Measurements from ENCODE around the gene FAM50A. TPM values are rescaled to one million over a fixed set of nuclear protein-coding genes. Genes with fewer than 3 reads are reported as not detected.

Gene FAM50A, protein sequence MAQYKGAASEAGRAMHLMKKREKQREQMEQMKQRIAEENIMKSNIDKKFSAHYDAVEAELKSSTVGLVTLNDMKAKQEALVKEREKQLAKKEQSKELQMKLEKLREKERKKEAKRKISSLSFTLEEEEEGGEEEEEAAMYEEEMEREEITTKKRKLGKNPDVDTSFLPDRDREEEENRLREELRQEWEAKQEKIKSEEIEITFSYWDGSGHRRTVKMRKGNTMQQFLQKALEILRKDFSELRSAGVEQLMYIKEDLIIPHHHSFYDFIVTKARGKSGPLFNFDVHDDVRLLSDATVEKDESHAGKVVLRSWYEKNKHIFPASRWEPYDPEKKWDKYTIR
- 89.4 to 122 TPM (median 110 TPM) in 5 replicates for total RNA-seq (2022; extraction: Qiagen RNA extraction; ENCODE audit: low read depth)

DNA sequence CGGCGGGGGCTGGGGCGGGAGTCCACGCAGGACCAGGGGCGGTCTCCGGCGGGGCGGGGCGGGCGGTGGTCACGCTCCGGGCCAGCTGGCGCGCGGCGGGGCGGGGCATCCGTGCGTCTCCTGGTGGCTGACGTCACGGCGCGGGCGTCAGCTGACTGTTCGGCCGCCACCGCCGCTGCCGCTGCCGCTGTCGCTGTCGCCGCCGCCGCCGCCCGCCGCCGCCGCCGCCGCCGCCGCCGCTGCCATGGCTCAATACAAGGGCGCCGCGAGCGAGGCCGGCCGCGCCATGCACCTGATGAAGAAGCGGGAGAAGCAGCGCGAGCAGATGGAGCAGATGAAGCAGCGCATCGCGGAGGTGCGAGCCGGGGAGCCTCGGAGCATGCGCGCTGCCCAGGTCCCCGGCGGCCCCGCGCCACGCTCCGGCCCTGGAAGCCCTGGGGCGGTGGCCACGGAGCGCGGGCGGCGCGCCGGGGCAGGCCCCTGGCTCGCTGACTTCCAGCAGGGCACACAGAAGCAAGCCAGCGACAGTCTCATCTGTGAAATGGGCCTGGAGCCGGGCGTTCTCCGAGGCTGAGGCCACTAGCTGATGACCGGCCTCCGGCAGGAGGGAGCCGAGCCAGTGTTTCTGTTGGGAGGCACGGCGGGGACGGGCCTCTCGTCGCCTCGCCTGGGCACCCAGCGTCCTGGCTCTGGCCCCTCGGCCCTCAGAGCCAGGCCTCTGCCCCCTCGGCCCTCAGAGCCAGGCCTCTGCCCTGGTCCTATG is at the start of gene FAM50A:
Gene FAM50A, plus strand, starts transcription at position 150 of the 763 bp plus-strand sequence. Its CDS starts 95 bp downstream, at position 245.

DNA sequence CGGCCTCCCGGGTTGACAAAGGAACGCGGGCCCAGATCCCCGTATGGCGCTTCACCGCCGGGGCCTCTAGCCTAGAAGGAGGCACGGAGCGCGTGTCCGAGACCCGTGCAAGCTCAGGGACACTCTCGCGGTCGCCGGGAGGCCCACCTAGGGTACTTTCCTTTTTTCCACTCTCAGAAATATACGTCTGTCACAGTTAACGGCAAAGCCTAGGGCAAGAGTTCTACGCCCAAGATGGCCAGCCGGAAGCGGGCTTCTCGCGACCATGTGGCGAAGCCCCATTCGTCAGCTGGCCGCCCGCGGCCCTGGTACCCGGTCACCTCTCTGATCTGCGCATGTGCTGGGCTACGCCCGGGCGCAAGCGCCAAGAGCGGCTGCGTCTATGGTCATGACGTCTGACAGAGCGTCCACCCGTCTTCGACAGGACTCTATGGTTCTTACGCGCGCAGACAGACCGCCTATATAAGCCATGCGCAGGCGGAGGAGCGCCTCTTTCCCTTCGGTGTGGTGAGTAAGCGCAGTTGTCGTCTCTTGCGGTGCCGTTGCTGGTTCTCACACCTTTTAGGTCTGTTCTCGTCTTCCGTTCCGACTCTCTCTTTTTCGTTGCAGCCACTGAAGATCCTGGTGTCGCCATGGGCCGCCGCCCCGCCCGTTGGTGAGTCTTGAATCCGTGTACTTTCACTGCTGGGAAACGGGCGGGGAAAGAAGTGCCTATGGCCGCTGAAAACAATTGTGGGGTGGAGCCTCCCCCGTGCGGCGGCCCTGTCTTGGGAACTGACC is 45.9 kb upstream of the FAM50A start, which contains the start of gene RPL10:
Gene RPL10, plus strand, starts transcription at position 490 of the 780 bp plus-strand sequence. Its CDS starts 143 bp downstream, at position 633.

DNA sequence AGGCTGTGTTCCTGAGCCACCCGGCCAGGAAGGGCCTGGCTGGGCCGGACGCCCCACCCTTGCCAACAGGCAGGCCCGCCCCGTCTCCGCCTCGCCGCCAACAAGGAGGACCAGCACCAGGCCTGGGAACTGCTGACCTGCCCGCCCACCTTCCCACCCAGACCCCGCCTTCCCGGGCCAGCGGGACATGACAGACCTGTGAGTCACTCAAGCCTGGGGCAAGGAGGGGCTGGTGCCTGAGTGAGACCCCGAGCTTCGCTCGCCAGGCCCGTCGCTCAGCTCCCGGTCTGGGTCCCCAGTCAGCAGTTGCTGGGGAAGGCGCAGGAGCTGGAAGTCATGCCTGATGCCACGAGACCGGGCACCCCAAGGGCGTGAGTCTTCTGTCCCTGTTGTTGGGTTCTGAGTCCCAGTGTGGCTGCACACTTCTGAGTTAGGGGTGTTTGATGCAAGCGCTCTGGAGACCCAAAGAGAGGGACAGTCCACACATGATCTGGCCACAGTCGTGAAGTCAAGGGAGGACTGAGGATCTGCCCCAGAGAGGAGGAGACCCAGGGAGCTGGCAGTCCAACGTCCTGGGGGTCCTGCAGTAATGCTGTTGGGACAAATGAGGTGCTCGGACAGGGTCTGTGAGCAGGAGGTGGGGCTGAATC is 34.6 kb upstream of the FAM50A start, which contains the start of gene DNASE1L1:
Gene DNASE1L1, minus strand, starts transcription at position 33 of the 650 bp plus-strand sequence. CDS start 3,686 bp downstream, outside the sequence.

DNA sequence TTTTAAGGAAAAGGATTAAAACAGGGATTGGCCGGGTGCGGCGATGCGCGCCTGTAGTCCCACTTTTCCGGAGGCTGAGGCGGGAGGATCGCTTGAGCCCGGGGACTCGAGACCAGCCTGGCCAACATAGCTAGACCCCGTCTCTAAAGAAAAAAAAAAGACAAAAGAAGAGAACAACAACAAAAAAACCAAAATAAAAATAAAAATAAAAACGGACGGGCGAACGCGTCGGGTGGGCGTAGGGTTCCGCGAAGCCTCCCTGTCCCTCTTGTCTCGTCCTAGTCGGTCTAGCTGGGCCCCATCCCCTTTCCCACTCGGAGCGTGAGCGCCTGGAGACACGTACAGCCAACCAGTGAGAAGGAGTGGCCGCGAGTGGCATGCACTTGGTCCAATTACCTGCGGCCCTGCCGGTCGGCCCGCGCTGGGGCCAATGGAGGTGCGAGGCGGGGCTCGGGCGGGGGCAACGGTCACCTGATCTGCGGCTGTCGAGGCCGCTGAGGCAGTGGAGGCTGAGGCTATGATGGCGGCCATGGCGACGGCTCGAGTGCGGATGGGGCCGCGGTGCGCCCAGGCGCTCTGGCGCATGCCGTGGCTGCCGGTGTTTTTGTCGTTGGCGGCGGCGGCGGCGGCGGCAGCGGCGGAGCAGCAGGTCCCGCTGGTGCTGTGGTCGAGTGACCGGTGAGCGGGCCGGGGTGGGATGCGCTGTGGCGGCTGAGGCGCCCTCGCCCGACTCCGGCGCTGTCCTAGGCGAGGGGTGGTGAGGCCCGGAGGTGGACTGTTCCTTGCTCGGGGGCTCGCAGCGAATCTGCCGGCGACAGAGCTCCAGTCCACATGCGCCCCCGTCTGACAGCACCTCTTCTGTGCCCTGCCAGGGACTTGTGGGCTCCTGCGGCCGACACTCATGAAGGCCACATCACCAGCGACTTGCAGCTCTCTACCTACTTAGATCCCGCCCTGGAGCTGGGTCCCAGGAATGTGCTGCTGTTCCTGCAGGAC is 15.5 kb upstream of the FAM50A start, which contains the start of gene ATP6AP1:
Gene ATP6AP1, plus strand, starts transcription at position 502 of the 996 bp plus-strand sequence. Its CDS starts 16 bp downstream, at position 518.

DNA sequence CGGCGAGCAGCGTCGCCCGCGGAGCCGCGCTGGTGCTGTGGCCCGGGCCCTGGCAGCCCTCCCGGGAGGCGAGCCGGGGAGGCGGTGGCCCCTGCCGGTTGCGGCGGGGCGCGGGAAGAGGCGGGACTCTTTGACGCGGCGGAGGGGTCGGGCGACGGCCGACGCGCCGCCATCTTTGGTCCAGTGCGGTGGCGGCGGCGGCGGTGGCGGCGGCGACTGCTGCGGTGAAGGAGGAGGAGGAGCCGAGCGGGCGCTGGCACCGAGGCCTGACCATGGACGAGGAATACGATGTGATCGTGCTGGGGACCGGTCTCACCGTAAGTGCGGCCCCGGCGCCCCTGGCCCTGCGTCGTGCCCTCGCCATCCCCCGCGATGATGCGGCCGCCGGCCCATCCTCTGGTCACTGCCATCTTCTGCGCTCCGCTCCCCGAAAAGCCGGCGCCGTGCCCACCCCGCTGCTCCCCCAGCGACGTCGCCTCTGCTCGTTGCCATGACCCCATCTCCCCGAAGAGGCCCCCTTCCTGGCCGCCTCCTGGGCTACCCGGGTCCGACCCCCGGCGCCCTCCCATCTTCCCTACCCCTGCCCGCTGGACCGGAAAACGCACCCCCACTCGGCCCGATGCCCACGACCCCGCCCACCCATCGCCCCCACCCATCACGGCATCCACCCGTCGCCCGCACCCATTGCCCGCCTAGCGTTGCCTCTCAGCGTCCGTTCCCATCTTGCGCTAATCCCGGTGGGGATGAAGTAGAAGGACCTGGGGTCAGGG is 6.8 kb upstream of the FAM50A start, which contains the start of gene GDI1:
Gene GDI1, plus strand, starts transcription at position 172 of the 770 bp plus-strand sequence. Its CDS starts 101 bp downstream, at position 273.

DNA sequence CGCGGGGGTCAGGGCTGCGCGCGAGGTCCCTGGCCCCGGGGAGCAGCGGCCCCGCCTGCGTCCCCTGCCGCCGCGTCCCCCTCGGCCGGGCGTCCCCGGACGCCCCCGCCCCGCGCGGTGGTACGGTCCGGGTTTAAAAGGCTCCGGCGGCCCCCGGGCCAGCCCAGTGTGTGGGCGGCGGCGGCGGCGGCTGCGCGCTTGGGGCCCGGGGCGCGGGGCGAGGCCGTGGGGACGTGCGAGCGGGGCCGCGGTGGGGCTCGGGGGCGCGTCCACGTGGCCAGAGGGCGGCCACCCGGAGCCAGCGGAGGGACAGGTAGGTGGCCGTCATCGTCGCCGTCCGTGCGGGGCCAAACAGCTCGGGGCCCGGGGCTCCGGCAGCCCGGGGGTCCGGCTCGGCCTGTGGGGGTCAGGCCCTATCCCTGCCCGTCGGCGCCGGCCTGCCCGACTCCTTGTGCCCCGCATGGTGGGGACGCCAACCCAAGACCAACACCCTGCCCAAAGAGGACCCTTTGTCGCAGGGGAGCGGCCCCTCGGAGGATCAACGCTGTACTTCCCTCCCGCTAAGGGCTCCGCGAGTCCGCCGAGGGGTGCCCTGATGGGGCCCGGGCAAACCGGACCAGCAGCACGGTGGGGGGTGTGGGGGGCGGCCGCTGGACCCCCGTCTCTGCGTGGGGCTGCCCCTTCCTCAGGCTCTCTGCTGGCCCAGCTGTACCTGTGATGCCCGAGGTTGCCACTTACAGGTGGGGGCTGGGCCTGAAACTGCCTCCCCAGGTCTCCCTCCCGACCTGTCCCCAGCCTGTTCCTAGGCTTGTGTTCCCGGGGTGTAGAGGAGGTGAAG is 14.4 kb downstream of the FAM50A start, which contains the start of gene PLXNA3:
Gene PLXNA3, plus strand, starts transcription at position 166 of the 838 bp plus-strand sequence. CDS start 1,903 bp downstream, outside the sequence.

DNA sequence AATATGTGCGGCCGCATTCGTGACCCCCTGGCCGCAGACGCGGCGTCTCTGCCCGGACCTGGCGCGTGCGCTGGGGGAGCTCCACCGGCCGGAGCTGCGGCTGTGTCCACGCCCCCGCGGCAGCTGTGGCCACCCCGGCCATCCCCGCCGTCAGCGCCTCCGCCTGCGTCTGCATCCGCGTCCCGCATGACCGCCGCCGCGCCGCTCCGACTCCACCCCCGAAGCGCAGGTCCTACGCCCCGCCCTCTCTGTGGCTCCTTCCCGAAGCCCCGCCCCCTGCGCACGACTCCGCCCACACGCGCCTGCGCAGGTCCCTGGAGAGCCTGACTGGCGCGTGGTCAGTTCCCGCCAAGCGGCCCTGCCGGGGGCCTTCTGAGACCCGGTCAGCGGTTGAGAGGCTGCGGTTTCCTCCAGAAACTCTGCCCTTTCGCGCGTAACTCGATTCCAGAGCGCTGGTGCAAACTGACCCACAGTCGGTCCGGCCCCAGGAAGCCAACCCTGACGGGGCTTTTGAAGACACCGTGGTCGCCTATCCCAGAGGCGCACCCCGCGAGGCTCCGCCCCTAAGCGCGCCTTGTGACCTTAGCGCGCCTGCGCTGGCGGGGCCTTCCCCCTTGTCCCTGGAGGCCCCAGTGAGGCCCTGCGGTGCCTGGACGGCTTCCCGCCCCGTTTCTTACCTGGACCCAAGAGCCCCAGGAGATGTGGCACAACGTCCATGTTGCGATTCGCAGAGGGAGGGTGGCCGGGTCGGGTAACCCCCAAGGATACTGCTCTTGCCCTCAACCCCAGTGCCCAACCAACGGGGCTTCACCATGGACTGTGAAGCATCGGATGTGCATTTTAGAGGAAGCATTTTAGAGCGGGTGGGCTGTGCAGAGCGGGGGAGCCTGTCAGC is 35.0 kb downstream of the FAM50A start, which contains the start of gene LAGE3:
Gene LAGE3, minus strand, starts transcription at position 554 of the 895 bp plus-strand sequence. Its CDS starts 366 bp downstream, at position 188.

DNA sequence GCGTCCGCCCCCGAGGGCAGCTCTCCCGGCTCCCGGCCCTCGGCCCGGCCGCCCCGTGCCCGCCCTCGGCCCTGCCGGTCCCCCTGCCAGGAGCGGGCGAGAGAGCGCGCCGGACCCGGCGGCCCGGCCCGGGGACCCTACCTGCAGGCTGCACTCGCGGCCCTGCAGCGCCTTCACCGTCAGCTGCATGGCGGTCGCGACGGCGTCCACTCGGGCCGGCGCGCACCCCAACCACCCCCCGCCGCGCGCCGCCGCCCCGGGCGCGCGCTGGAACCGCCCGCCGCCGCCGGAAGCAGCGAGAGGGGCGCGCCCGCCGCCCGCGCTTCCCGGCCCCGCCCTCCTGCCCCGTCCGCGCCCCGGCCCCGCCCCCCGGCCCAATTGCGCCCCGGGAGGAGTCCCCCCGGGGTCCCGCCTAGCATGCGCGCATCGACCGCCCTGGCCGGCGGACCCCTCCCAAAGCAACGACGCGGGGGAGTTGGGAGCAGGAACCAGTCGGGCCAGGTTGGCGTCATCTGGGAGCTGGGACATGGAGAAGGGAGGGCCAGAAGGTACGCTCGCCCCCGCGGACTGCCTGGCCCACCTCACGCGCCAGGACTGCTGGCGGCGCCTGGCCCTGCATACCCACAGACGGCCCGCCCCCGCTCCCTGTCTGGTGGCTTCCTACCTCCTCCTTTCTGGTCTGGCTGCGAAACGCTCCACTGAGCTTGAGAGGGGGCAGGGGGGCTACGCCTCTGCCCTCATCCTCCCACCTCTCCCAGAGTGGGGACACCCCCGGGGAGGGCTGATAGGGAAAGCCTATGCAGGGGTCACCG is 42.7 kb downstream of the FAM50A start, which contains the start of gene UBL4A:
Gene UBL4A, minus strand, starts transcription at position 220 of the 812 bp plus-strand sequence. Its CDS starts 31 bp downstream, at position 189.

DNA sequence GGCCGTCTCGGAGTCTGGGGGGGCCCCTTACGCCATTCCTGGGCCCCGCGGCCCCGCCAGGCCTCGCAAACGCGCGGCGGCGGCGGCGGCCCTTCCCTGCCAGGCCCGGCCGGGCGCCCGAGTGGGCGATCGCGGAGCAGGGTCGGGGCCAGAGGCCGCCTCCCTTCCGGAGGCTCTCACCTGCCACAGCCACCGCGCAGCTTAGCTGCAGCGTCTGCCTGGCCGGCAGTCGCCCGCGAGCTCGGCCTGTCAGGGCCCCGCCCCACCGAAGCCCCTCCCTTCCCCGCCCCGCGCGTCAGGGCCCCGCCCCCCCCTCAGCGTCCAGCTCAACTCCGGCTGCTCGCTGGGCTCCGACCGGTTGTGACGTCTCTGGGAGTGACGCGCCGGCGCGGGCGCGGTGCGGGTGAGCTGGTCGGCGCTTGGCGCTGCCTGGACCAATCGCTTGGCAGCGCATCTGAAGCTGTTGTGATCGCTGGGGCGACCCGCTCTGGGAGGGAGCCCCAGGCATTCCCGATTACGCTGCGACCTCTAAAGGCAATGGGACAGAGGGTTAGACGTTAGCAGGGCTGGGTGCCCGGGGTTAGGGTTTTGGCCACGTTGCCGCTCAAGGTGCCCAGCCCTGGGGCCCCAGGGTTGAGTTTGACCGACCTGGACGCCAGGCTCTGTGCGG is 46.6 kb downstream of the FAM50A start, which contains the start of gene SLC10A3:
Gene SLC10A3, minus strand, starts transcription at position 216 of the 670 bp plus-strand sequence. CDS start 1,689 bp downstream, outside the sequence.

Other genes with a start within 250 kb of the FAM50A start
- gene OPN1MW2, start 224.4 kb upstream of the FAM50A start, total RNA-seq (2022; extraction: Qiagen RNA extraction; ENCODE audit: low read depth) = not detected in 5 replicates
- not detected in 5 replicates for gene OPN1MW3, start 186.6 kb upstream of the FAM50A start, total RNA-seq (2022; extraction: Qiagen RNA extraction; ENCODE audit: low read depth)
- not detected in 5 replicates for gene TEX28, start 149.0 kb upstream of the FAM50A start, total RNA-seq (2022; extraction: Qiagen RNA extraction; ENCODE audit: low read depth)
- gene TKTL1, start 148.3 kb upstream of the FAM50A start, total RNA-seq (2022; extraction: Qiagen RNA extraction; ENCODE audit: low read depth) = not detected in 5 replicates
- 1,374 to 1,670 TPM (median 1,583 TPM) in 5 replicates for gene FLNA, start 69.5 kb upstream of the FAM50A start, total RNA-seq (2022; extraction: Qiagen RNA extraction; ENCODE audit: low read depth)
- gene EMD, start 64.8 kb upstream of the FAM50A start, total RNA-seq (2022; extraction: Qiagen RNA extraction; ENCODE audit: low read depth) = 127 to 170 TPM (median 155 TPM) in 5 replicates
- 5,191 to 5,756 TPM (median 5,342 TPM) in 5 replicates for gene RPL10, start 45.8 kb upstream of the FAM50A start, total RNA-seq (2022; extraction: Qiagen RNA extraction; ENCODE audit: low read depth)
- gene DNASE1L1, start 34.9 kb upstream of the FAM50A start, total RNA-seq (2022; extraction: Qiagen RNA extraction; ENCODE audit: low read depth) = 20.6 to 30.0 TPM (median 26.9 TPM) in 5 replicates
- 29.0 to 38.9 TPM (median 33.3 TPM) in 5 replicates for gene TAFAZZIN, start 32.6 kb upstream of the FAM50A start, total RNA-seq (2022; extraction: Qiagen RNA extraction; ENCODE audit: low read depth)
- 72.3 to 108 TPM (median 104 TPM) in 5 replicates for gene ATP6AP1, start 15.5 kb upstream of the FAM50A start, total RNA-seq (2022; extraction: Qiagen RNA extraction; ENCODE audit: low read depth)
- 88.0 to 102 TPM (median 92.6 TPM) in 5 replicates for gene GDI1, start 7.0 kb upstream of the FAM50A start, total RNA-seq (2022; extraction: Qiagen RNA extraction; ENCODE audit: low read depth)
- 8.6 to 15.9 TPM (median 10.8 TPM) in 5 replicates for gene PLXNA3, start 14.1 kb downstream of the FAM50A start, total RNA-seq (2022; extraction: Qiagen RNA extraction; ENCODE audit: low read depth)
- 48.7 to 73.2 TPM (median 69.0 TPM) in 5 replicates for gene LAGE3, start 35.1 kb downstream of the FAM50A start, total RNA-seq (2022; extraction: Qiagen RNA extraction; ENCODE audit: low read depth)
- 57.8 to 73.0 TPM (median 60.0 TPM) in 5 replicates for gene UBL4A, start 42.5 kb downstream of the FAM50A start, total RNA-seq (2022; extraction: Qiagen RNA extraction; ENCODE audit: low read depth)
- 31.5 to 42.6 TPM (median 39.9 TPM) in 5 replicates for gene SLC10A3, start 46.5 kb downstream of the FAM50A start, total RNA-seq (2022; extraction: Qiagen RNA extraction; ENCODE audit: low read depth)
- 30.7 to 46.1 TPM (median 43.4 TPM) in 5 replicates for gene FAM3A, start 72.1 kb downstream of the FAM50A start, total RNA-seq (2022; extraction: Qiagen RNA extraction; ENCODE audit: low read depth)
- 1,384 to 1,559 TPM (median 1,513 TPM) in 5 replicates for gene G6PD, start 102.7 kb downstream of the FAM50A start, total RNA-seq (2022; extraction: Qiagen RNA extraction; ENCODE audit: low read depth)
- 34.1 to 45.7 TPM (median 42.8 TPM) in 5 replicates for gene IKBKG, start 103.5 kb downstream of the FAM50A start, total RNA-seq (2022; extraction: Qiagen RNA extraction; ENCODE audit: low read depth)
- gene CTAG1A, start 141.0 kb downstream of the FAM50A start, total RNA-seq (2022; extraction: Qiagen RNA extraction; ENCODE audit: low read depth) = not detected in 5 replicates
- not detected in 5 replicates for gene CTAG1B, start 175.1 kb downstream of the FAM50A start, total RNA-seq (2022; extraction: Qiagen RNA extraction; ENCODE audit: low read depth)
- gene CTAG2, start 209.4 kb downstream of the FAM50A start, total RNA-seq (2022; extraction: Qiagen RNA extraction; ENCODE audit: low read depth) = not detected in 5 replicates

Data from A549 treated with RU486 at 1 μM for 4 hours (cell line).